HepG2 (cell line): ENCODE measurements around the gene C4orf17. TPM values are rescaled to one million over a fixed set of nuclear protein-coding genes. Genes with fewer than 3 reads are reported as not detected.

Source experiments
- ARNT2 ChIP-seq: sonication (generic); formaldehyde crosslinking; IDR thresholded peaks from 2 replicates; pipeline ENCODE4 v1.8.0; 2022; ENCODE audit warnings: mild to moderate bottlenecking, low read depth, missing genetic modification reagents, moderate library complexity
- ARNTL ChIP-seq: sonication (generic); formaldehyde crosslinking; IDR thresholded peaks from 2 replicates; pipeline ENCODE4 v1.4.0; 2020; ENCODE audit warnings: mild to moderate bottlenecking, missing genetic modification reagents
- ATF6 ChIP-seq: sonication (generic); formaldehyde crosslinking; conservative IDR thresholded peaks from 2 replicates; pipeline ENCODE4 v1.4.0; 2020; ENCODE audit warnings: missing genetic modification reagents
- BCL6 ChIP-seq: IDR thresholded peaks from 2 replicates; pipeline ENCODE4 v1.6.1; 2016; ENCODE audit warnings: missing genetic modification reagents, missing compliant biosample characterization
- CBX1 ChIP-seq: IDR thresholded peaks from one replicate; pipeline ENCODE4 v1.6.1; 2016; ENCODE audit warnings: antibody characterized with exemption, low read depth
- EHMT2 ChIP-seq: fragments of 200-600 bp; sonication (generic); IDR thresholded peaks from 2 replicates; pipeline ENCODE4 v1.7.0; 2017; ENCODE audit warnings: antibody characterized with exemption, low read depth, low read length, borderline replicate concordance
- NCOA2 ChIP-seq: sonication (generic); formaldehyde crosslinking; IDR thresholded peaks from 2 replicates; pipeline ENCODE4 v1.8.0; 2022; ENCODE audit warnings: inconsistent platforms
- NFE2L1 ChIP-seq: sonication (generic); formaldehyde crosslinking; IDR thresholded peaks from 2 replicates; pipeline ENCODE4 v1.4.0; 2020; ENCODE audit warnings: missing genetic modification reagents, mild to moderate bottlenecking, borderline replicate concordance
- NFIC ChIP-seq: IDR thresholded peaks from 2 replicates; pipeline ENCODE4 v1.6.1; 2012; ENCODE audit warnings: mild to moderate bottlenecking, low read length, inconsistent platforms
- RXRB ChIP-seq: IDR thresholded peaks from 2 replicates; pipeline ENCODE4 v1.6.1; 2016; ENCODE audit warnings: borderline replicate concordance, missing genetic modification reagents, missing compliant biosample characterization
- TBX2 ChIP-seq: sonication (generic); formaldehyde crosslinking; IDR thresholded peaks from 2 replicates; pipeline ENCODE4 v1.5.0; 2020; ENCODE audit warnings: missing genetic modification reagents, mild to moderate bottlenecking, borderline replicate concordance
- TEAD3 ChIP-seq: optimal IDR thresholded peaks from 2 replicates; pipeline ENCODE3; 2016; ENCODE audit warnings: borderline replicate concordance
- TFAP4 ChIP-seq: sonication (generic); IDR thresholded peaks from 2 replicates; pipeline ENCODE4 v1.6.1; 2016; ENCODE audit warnings: low read depth, borderline replicate concordance
- ZBTB49 ChIP-seq: sonication (generic); formaldehyde crosslinking; IDR thresholded peaks from 2 replicates; pipeline ENCODE4 v1.4.0; 2020; ENCODE audit warnings: missing genetic modification reagents, borderline replicate concordance
- ZFP90 ChIP-seq: sonication (generic); formaldehyde crosslinking; IDR thresholded peaks from 2 replicates; pipeline ENCODE4 v1.8.0; 2022; ENCODE audit warnings: missing genetic modification reagents, mild to moderate bottlenecking, inconsistent platforms, borderline replicate concordance
- ZNF12 ChIP-seq: sonication (generic); formaldehyde crosslinking; IDR thresholded peaks from 2 replicates; pipeline ENCODE4 v1.5.0; 2020; ENCODE audit warnings: missing genetic modification reagents
- ZNF709 ChIP-seq: sonication (generic); formaldehyde crosslinking; IDR thresholded peaks from 2 replicates; pipeline ENCODE4 v1.5.0; 2020; ENCODE audit warnings: mild to moderate bottlenecking, missing genetic modification reagents
- ZNF749 ChIP-seq: sonication (generic); formaldehyde crosslinking; IDR thresholded peaks from 2 replicates; pipeline ENCODE4 v1.8.0; 2022; ENCODE audit warnings: mild to moderate bottlenecking, missing genetic modification reagents, moderate library complexity, borderline replicate concordance
- ZNF773 ChIP-seq: sonication (generic); formaldehyde crosslinking; IDR thresholded peaks from 2 replicates; pipeline ENCODE4 v1.4.0; 2020; ENCODE audit warnings: missing genetic modification reagents, borderline replicate concordance
- ZNF776 ChIP-seq: sonication (generic); formaldehyde crosslinking; IDR thresholded peaks from 2 replicates; pipeline ENCODE4 v1.4.0; 2020; ENCODE audit warnings: mild to moderate bottlenecking, missing genetic modification reagents
- ZNF883 ChIP-seq: sonication (generic); formaldehyde crosslinking; IDR thresholded peaks from 2 replicates; pipeline ENCODE4 v1.5.1; 2020; ENCODE audit warnings: mild to moderate bottlenecking, missing genetic modification reagents; ENCODE audit errors: not compliant biosample characterization
- ZNF891 ChIP-seq: sonication (generic); formaldehyde crosslinking; IDR thresholded peaks from 2 replicates; pipeline ENCODE4 v1.5.0; 2020; ENCODE audit warnings: mild to moderate bottlenecking, missing genetic modification reagents
- polyA plus RNA-seq, 8 experiments: library from polyadenylated mRNA; depleted of rRNA in 3 of 8; stranded (reverse) in 7 of 8; unstranded in 1 of 8; fragments of >200 nt; fragmentation: Illumina TruSeq in 4 of 8; extraction: Trizol in 4 of 8; gene quantifications; 2 replicates each; pipeline versions ENCODE4 v1.2.1 to v1.2.3, GENCODE V29; 2011 to 2016; ENCODE audit warnings: low read depth in 4 of 8, missing spikeins in 1 of 8, mixed read lengths in 1 of 8; ENCODE audit not compliant: insufficient read depth in 1 of 8
- total RNA-seq, 5 experiments: library from RNA; depleted of rRNA; stranded (reverse); fragments of >200 nt; fragmentation: Illumina TruSeq; extraction: Trizol; gene quantifications; 2 replicates each; pipeline ENCODE4 v1.2.3, GENCODE V29; 2016; ENCODE audit warnings: low read depth in 1 of 5

C4orf17 gene
- total and polyA plus RNA-seq, 2 of the 13 experiments (the other 11 are each of a cell fraction or from before 2014, with no cell fraction given), result not detected

- no peak for TF ChIP-seq ZBTB49 (CRISPR knock-in tag)
- TF ChIP-seq RXRB (CRISPR knock-in tag), result peak; percentile 78
- no peak for TF ChIP-seq ZNF749 (CRISPR knock-in tag)
- no peak for TF ChIP-seq ATF6
- peak; percentile 58; the same call in 1 of the 2 replicates for TF ChIP-seq ARNTL (CRISPR knock-in tag)
- no peak for TF ChIP-seq TFAP4
- 0 out of 2 replicates have a peak, but pooled peaks have one; percentile 59 for TF ChIP-seq NCOA2
- TF ChIP-seq CBX1, result no peak
- peak; percentile 57 for TF ChIP-seq TEAD3
- TF ChIP-seq ZNF891 (CRISPR knock-in tag), result no peak
- no peak for TF ChIP-seq ZNF709 (CRISPR knock-in tag)
- peak; percentile 29; the same call in 1 of the 2 replicates for TF ChIP-seq TBX2 (CRISPR knock-in tag)
- TF ChIP-seq ARNT2 (CRISPR knock-in tag), result peak; percentile 28; the same call in 1 of the 2 replicates
- TF ChIP-seq NFIC, result peak; percentile 62; the same call in 1 of the 2 replicates
- no peak for TF ChIP-seq NFE2L1 (CRISPR knock-in tag)
- no peak for TF ChIP-seq ZNF776 (CRISPR knock-in tag)
- no peak for TF ChIP-seq EHMT2
- TF ChIP-seq ZNF773 (CRISPR knock-in tag), result no peak
- TF ChIP-seq BCL6 (CRISPR knock-in tag), result peak; percentile 57
- peak; percentile 42 for TF ChIP-seq ZFP90
- no peak for TF ChIP-seq ZNF883
- TF ChIP-seq ZNF12 (CRISPR knock-in tag), result no peak
Observed at GRCh38 chr4:99574530-99575324, 63.9 kb downstream of the C4orf17 start, which contains the start of gene MTTP (continued).
